ENCODE results near the gene LTF. TPM values are rescaled to one million over a fixed set of nuclear protein-coding genes. Genes with fewer than 3 reads are reported as not detected.

The LTF gene
- total and polyA plus RNA-seq, 2 of the 13 experiments (the other 11 are each of a cell fraction or from before 2014, with no cell fraction given): not detected

DNA sequence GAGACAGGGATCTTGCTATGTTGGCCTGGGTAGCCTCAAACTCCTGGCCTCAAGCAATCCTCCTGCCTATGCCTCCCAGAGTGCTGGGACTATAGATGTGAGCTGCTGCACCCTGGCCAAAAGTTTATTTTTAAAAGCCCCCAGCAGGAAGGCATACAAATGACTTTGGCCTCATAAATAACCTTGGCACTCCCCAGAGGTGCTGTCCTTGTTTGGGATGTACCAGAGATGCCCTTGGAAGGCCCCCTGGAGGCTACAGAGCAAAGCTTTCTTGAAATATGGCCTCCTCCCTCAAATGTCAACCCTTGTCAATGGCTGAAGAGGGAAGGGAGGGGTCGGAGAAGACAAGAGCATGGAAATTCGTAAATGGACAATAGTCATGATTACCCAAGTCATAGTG, 19.1 kb upstream of the LTF start:
- no peak for TF ChIP-seq SKIL (CRISPR knock-in tag; IDR thresholded peaks at IDR 0.05; ENCODE audit: borderline replicate concordance)
- TF ChIP-seq PHF8 (CRISPR knock-in tag; IDR thresholded peaks at IDR 0.05): no peak
- no peak for TF ChIP-seq ZNF138 (CRISPR knock-in tag; IDR thresholded peaks at IDR 0.05; ENCODE audit: low read depth)
- TF ChIP-seq ZNF572 (CRISPR knock-in tag; IDR thresholded peaks at IDR 0.05): no peak
- TF ChIP-seq ZNF678 (CRISPR knock-in tag; IDR thresholded peaks at IDR 0.05): no peak
- TF ChIP-seq ZNF180 (CRISPR knock-in tag; IDR thresholded peaks at IDR 0.05; ENCODE audit: borderline replicate concordance, low read depth): no peak
- TF ChIP-seq CTCF (CRISPR knock-in tag; IDR thresholded peaks at IDR 0.05): no peak
- TF ChIP-seq, protein P1, sequence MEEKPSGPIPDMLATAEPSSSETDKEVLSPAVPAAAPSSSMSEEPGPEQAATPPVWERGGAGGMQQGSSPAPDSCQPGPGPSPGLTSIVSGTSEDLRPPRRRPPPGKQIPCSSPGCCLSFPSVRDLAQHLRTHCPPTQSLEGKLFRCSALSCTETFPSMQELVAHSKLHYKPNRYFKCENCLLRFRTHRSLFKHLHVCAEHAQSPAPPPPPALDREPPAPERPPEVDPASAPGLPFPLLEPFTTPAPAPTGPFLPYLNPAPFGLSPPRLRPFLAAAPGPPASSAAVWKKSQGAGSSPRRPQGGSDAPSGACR (CRISPR knock-in tag; IDR thresholded peaks at IDR 0.05): no peak
- TF ChIP-seq ETS1 (CRISPR knock-in tag; IDR thresholded peaks at IDR 0.05): no peak
- no peak for TF ChIP-seq KLF9 (CRISPR knock-in tag; IDR thresholded peaks at IDR 0.05; ENCODE audit: low read depth)
- no peak for TF ChIP-seq RNF2 (conservative IDR thresholded peaks at IDR 0.05; ENCODE audit: low read depth)
- no peak for TF ChIP-seq ZMYM3 (CRISPR knock-in tag; IDR thresholded peaks at IDR 0.05)
- TF ChIP-seq NR2F1 (CRISPR knock-in tag; IDR thresholded peaks at IDR 0.05): no peak
- TF ChIP-seq TGIF2 (CRISPR knock-in tag; IDR thresholded peaks at IDR 0.05): no peak
- no peak for TF ChIP-seq HOXA9 (CRISPR knock-in tag; IDR thresholded peaks at IDR 0.05; ENCODE audit: borderline replicate concordance)
- no peak for TF ChIP-seq CREM (IDR thresholded peaks at IDR 0.05)
- TF ChIP-seq CREM (CRISPR knock-in tag; IDR thresholded peaks at IDR 0.05): no peak
- TF ChIP-seq ZNF160 (CRISPR knock-in tag; IDR thresholded peaks at IDR 0.05): no peak
- no peak for TF ChIP-seq ZNF337 (CRISPR knock-in tag; IDR thresholded peaks at IDR 0.05; ENCODE audit: borderline replicate concordance, low read depth)
- TF ChIP-seq ZNF207 (IDR thresholded peaks at IDR 0.05; ENCODE audit: borderline replicate concordance): no peak
- H3K79me2 ChIP-seq (ENCODE audit: insufficient read depth, low read length): no peaks in the 10 kb centered on the region
- H4K20me1 ChIP-seq (ENCODE audit: insufficient read depth, low read length): no peaks in the 10 kb centered on the region
- in situ Hi-C loops (cut with HindIII; ENCODE audit: extremely low pct_ligation_motif_present, low pct_unique_long_range_greater_than_20kb) (loop anchor here (10.0 kb wide), 1 partner anchor 181 kb away; no protein-coding TSS in a partner anchor), intact Hi-C loops (cut with micrococcal nuclease; ENCODE audit: unreplicated experiment) (no loop called here)
- ChIA-PET CTCF (ENCODE audit: low intra/inter-chr PET ratio, low total read pairs) (no interaction called here), POLR2A (no interaction called here)
- WGBS (ENCODE audit: low lambda C conversion rate): 58% methylated on average over 2 of the region's 2 CpGs
- no peak overlapping the region for H3K9ac ChIP-seq (ENCODE audit: insufficient read depth, low read depth, low read length)
- H3K27me3 ChIP-seq (ENCODE audit: control insufficient read depth in 1 of 2, insufficient read depth in 2 of 2, low read length in 2 of 2): no peaks in the 10 kb centered on the region
- BruUV-seq (replicated peaks): no TSS peak
- ATAC-seq (no peak), FAIRE-seq (no peak), DNase-seq (ENCODE audit: low spot score) (no peak)
- H3K36me3 ChIP-seq (replicated peaks in 1 of 2; ENCODE audit: control insufficient read depth in 1 of 2, insufficient read depth in 2 of 2, low read length in 2 of 2): no peaks in the 10 kb centered on the region
- no peaks in the 10 kb centered on the region for H3K9me3 ChIP-seq (ENCODE audit: low read length)
- peaks cover 14% of the 10 kb centered on the region for H3K4me1 ChIP-seq (ENCODE audit: insufficient read depth, low read length)
- no peak overlapping the region for H3K4me3 ChIP-seq (replicated peaks in 1 of 3; ENCODE audit: insufficient read depth in 1 of 3, low read depth in 2 of 3, low read length in 3 of 3)
- H2AFZ ChIP-seq (ENCODE audit: low read length): no peak overlapping the region
- no peak overlapping the region for H3K27ac ChIP-seq (ENCODE audit: extremely low read length, insufficient read depth, low read length)
- H3K4me2 ChIP-seq (ENCODE audit: low read depth, low read length): no peak overlapping the region

Data from HepG2 (cell line).